Vagina (tissue), 2 donors: Measurements from ENCODE around the gene TYR.
"Not testable (repeated sequence)": the region's sequence is repeated elsewhere in the genome, so short reads cannot be mapped to it uniquely, and the experiment has no call there.

Experiments used
- CTCF ChIP-seq, 3 experiments: fragments of 450-650 bp in 2 of 3; fragments of 200-600 bp in 1 of 3; sonication (generic) in 1 of 3; IDR thresholded peaks; one replicate each; pipeline ENCODE4 v1.5.1; 2017 to 2019; ENCODE audit warnings: antibody characterized with exemption in 3 of 3, mild to moderate bottlenecking in 2 of 3, moderate library complexity in 2 of 3
- POLR2A ChIP-seq, 2 donors: fragments of 450-650 bp; IDR thresholded peaks; one replicate each; pipeline ENCODE4 v1.6.1; 2017; ENCODE audit warnings: antibody characterized with exemption in 2 of 2, mild to moderate bottlenecking in 2 of 2, moderate library complexity in 2 of 2
- POLR2AphosphoS5 ChIP-seq, 2 donors: sonication (generic); formaldehyde crosslinking; IDR thresholded peaks; one replicate each; pipeline ENCODE4 v1.9.0; 2017; ENCODE audit warnings: antibody characterized with exemption in 2 of 2, mild to moderate bottlenecking in 2 of 2, low read depth in 1 of 2; ENCODE audit not compliant: insufficient read depth in 1 of 2

- not testable (repeated sequence) for TF ChIP-seq CTCF (IDR thresholded peaks at IDR 0.05); POLR2AphosphoS5 (IDR thresholded peaks at IDR 0.05; ENCODE audit: insufficient read depth in 1 of 2, low read depth in 1 of 2); POLR2A (IDR thresholded peaks at IDR 0.05)
Measured at GRCh38 chr11:89247007-89247406, 69.3 kb downstream of the TYR start.
